SK-N-SH (cell line): ENCODE data around the gene SH2B3.

Source experiments
- EZH2phosphoT487 ChIP-seq: fragments of 200-600 bp; sonication (generic); IDR thresholded peaks from 2 replicates; pipeline ENCODE4 v1.6.1; 2017; ENCODE audit warnings: low read depth, mixed run types, mild to moderate bottlenecking, antibody characterized with exemption, moderate library complexity, borderline replicate concordance
- TF ChIP-seq, protein P1 (sequence below): fragments of 200-600 bp; sonication (generic); IDR thresholded peaks from 2 replicates; pipeline ENCODE4 v1.6.1; 2017; ENCODE audit warnings: antibody characterized with exemption, mild to moderate bottlenecking, moderate library complexity

DNA sequence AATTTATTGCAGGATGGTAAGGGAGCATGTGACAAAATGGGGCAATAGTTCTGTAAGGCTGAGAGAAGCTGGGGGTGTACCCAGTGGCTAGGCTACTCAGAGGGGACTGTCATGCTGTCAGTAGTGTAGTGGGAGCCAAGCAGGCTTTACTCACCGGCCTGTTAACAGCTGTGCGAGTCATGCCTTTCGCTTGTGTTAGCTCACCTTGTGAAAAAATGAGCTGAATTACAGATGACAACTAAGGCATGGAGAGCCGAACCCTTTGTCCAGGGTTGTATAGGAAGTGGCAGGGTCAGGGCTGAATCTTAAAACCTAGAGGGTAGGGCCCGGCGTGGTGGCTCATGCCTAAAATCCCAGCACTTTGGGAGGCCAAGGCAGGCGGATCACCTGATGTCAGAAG is 37.9 kb downstream of the SH2B3 start:
- TF ChIP-seq EZH2phosphoT487, result no peak
- TF ChIP-seq, protein P1, sequence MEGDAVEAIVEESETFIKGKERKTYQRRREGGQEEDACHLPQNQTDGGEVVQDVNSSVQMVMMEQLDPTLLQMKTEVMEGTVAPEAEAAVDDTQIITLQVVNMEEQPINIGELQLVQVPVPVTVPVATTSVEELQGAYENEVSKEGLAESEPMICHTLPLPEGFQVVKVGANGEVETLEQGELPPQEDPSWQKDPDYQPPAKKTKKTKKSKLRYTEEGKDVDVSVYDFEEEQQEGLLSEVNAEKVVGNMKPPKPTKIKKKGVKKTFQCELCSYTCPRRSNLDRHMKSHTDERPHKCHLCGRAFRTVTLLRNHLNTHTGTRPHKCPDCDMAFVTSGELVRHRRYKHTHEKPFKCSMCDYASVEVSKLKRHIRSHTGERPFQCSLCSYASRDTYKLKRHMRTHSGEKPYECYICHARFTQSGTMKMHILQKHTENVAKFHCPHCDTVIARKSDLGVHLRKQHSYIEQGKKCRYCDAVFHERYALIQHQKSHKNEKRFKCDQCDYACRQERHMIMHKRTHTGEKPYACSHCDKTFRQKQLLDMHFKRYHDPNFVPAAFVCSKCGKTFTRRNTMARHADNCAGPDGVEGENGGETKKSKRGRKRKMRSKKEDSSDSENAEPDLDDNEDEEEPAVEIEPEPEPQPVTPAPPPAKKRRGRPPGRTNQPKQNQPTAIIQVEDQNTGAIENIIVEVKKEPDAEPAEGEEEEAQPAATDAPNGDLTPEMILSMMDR, result no peak
